ENCODE results near the gene SH3RF3. TPM values are rescaled to one million over a fixed set of nuclear protein-coding genes. Genes with fewer than 3 reads are reported as not detected.

The SH3RF3 gene
- total and polyA plus RNA-seq, 4 donors: 2.9 to 9.7 (median 8.6) TPM

DNA sequence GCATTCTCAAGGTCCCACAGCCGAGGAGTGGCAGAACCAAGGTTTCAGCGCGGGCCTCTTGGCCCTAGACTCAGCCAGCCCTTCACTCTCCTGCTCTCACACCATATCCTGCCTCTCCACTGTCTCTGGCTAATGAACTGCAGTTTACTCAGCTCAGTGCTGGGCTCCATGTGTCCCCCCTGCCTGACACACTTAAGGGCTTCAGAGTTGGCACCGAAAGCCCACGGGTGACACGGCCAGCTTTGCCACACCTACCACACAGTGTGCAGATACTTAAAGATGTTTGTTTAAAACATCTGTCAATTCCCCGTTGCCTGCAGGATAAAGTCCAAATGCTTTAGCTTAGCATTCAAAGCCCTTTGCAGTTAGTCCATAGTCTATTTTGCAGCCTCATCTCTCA lies 243.6 kb downstream of the SH3RF3 start:
- Histone ChIP-seq H3K36me3 (ENCODE audit: control insufficient read depth in 4 of 4, insufficient read depth in 4 of 4, low read length in 4 of 4) (peaks cover 0 to 2% (median 0%) of the 10 kb centered on the region in 4 donors), H3K9ac (ENCODE audit: insufficient read depth in 1 of 2, low read length in 2 of 2) (no peak overlapping the region), H3K4me3 (no peak overlapping the region), H3K27me3 (ENCODE audit: control insufficient read depth in 3 of 3, insufficient read depth in 3 of 3, low read length in 2 of 3) (no peaks in the 10 kb centered on the region), H3K4me1 (ENCODE audit: control insufficient read depth in 5 of 5, insufficient read depth in 5 of 5, low read length in 5 of 5) (peaks cover 0 to 4% (median 0%) of the 10 kb centered on the region in 5 donors), H3K27ac (ENCODE audit: low read depth in 1 of 2, low read length in 1 of 2) (no peak overlapping the region), H3K9me3 (ENCODE audit: control insufficient read depth in 4 of 4, insufficient read depth in 3 of 4, low read length in 3 of 4) (no peaks in the 10 kb centered on the region)
- ATAC-seq (ENCODE audit: insufficient read depth, low FRiP score): no peak
- DNase-seq: peak in 1 of 3 donors; percentile 13
- TF ChIP-seq, protein P1, sequence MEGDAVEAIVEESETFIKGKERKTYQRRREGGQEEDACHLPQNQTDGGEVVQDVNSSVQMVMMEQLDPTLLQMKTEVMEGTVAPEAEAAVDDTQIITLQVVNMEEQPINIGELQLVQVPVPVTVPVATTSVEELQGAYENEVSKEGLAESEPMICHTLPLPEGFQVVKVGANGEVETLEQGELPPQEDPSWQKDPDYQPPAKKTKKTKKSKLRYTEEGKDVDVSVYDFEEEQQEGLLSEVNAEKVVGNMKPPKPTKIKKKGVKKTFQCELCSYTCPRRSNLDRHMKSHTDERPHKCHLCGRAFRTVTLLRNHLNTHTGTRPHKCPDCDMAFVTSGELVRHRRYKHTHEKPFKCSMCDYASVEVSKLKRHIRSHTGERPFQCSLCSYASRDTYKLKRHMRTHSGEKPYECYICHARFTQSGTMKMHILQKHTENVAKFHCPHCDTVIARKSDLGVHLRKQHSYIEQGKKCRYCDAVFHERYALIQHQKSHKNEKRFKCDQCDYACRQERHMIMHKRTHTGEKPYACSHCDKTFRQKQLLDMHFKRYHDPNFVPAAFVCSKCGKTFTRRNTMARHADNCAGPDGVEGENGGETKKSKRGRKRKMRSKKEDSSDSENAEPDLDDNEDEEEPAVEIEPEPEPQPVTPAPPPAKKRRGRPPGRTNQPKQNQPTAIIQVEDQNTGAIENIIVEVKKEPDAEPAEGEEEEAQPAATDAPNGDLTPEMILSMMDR (IDR thresholded peaks at IDR 0.05; ENCODE audit: control extremely low read depth, extremely low read depth): no peak
- 63 to 74% methylated on average over 7 of the region's 7 CpGs for WGBS, 2 donors

DNA sequence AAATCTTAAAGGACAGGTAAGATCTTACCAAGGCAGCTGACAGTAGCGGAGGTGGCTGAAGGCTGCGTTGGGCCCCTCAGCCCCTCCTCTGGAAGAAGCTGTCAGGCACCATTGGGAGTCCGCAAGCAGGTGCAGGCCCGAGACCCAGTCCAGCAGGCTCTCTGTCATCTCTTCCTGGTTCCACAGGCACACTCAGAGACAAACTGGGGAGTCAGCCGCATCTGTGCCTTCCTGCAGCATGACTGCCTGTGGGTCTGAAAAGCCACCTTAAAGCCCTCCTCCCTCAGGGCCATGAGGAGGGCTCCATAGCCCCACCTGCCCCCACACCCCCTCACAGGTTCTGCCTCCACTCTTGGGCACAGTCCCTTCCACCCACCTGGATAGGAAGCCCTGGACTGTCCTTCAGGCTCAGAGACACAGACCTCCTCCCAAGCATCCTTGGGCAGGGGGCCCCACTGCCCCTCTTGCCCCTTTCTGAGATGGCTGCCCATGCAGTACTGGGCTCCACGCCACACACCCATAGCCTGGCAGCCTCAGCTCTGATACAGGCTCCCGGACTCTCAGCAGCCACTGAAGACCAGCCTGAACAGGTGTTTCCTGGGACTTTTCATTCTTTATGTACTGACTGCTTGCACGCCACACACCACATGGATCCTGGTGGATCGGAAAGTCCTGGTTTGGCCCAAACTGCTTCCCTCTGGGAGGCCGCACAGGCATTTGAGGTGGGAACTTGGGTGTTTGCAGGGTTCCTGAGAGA lies 245.0 kb downstream of the SH3RF3 start:
- H3K9ac ChIP-seq (ENCODE audit: insufficient read depth in 1 of 2, low read length in 2 of 2): no peak overlapping the region
- no peaks in the 10 kb centered on the region for H3K27me3 ChIP-seq (ENCODE audit: control insufficient read depth in 3 of 3, insufficient read depth in 3 of 3, low read length in 2 of 3)
- H3K4me3 ChIP-seq: no peak overlapping the region
- 91 to 97% methylated on average over 10 of the region's 10 CpGs for WGBS, 2 donors
- peaks cover 0 to 2% (median 0%) of the 10 kb centered on the region in 4 donors for H3K36me3 ChIP-seq (ENCODE audit: control insufficient read depth in 4 of 4, insufficient read depth in 4 of 4, low read length in 4 of 4)
- H3K27ac ChIP-seq (ENCODE audit: low read depth in 1 of 2, low read length in 1 of 2): no peak overlapping the region
- DNase-seq: peak in 1 of 3 donors; percentile 1
- peaks cover 0 to 4% (median 0%) of the 10 kb centered on the region in 5 donors for H3K4me1 ChIP-seq (ENCODE audit: control insufficient read depth in 5 of 5, insufficient read depth in 5 of 5, low read length in 5 of 5)
- ATAC-seq (ENCODE audit: insufficient read depth, low FRiP score): no peak
- TF ChIP-seq, protein P1 (IDR thresholded peaks at IDR 0.05; ENCODE audit: control extremely low read depth, extremely low read depth): no peak
- H3K9me3 ChIP-seq (ENCODE audit: control insufficient read depth in 4 of 4, insufficient read depth in 3 of 4, low read length in 3 of 4): no peaks in the 10 kb centered on the region

DNA sequence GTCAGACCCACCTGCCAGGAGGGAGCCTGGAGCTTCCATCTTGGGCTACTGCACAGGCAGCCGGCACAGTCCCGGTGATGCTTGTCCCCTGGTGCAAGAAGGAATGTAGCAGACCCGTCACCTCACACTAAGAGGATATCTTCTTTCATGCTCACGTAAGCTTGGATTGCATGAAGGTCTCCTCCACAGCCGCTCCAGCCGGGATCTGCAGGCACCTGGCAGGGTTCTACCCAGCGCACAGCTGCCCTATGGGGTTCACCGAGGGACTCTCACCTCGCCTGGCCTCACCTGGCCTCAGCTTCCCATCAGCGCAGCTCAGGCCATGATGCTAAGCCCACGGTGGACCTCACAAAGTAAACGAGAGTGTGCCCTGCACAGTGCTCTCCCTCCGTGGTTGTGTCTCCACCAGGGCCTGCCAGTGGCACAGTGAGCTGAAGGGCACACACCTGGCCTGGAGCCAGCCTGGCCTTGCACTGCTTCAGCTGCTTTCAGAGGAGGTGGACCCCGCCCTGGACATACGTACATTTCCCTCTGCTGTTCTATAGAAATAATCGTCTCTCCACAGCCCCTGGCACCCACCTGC lies 245.6 kb downstream of the SH3RF3 start:
- Histone ChIP-seq H3K27ac (ENCODE audit: low read depth in 1 of 2, low read length in 1 of 2) (no peak overlapping the region), H3K4me3 (no peak overlapping the region), H3K36me3 (ENCODE audit: control insufficient read depth in 4 of 4, insufficient read depth in 4 of 4, low read length in 4 of 4) (peaks cover 0 to 2% (median 0%) of the 10 kb centered on the region in 4 donors), H3K9ac (ENCODE audit: insufficient read depth in 1 of 2, low read length in 2 of 2) (no peak overlapping the region), H3K9me3 (ENCODE audit: control insufficient read depth in 4 of 4, insufficient read depth in 3 of 4, low read length in 3 of 4) (no peaks in the 10 kb centered on the region), H3K27me3 (ENCODE audit: control insufficient read depth in 3 of 3, insufficient read depth in 3 of 3, low read length in 2 of 3) (no peaks in the 10 kb centered on the region), H3K4me1 (ENCODE audit: control insufficient read depth in 5 of 5, insufficient read depth in 5 of 5, low read length in 5 of 5) (peaks cover 0 to 4% (median 0%) of the 10 kb centered on the region in 5 donors)
- WGBS, 2 donors: 94 to 97% methylated on average over 16 of the region's 16 CpGs
- TF ChIP-seq, protein P1 (IDR thresholded peaks at IDR 0.05; ENCODE audit: control extremely low read depth, extremely low read depth): no peak
- peak in 1 of 3 donors; percentile 8 for DNase-seq
- no peak for ATAC-seq (ENCODE audit: insufficient read depth, low FRiP score)

Data from lung (tissue), 12 donors.